Stimulated activated CD4-positive, alpha-beta T cell treated with anti-CD3 and anti-CD28 coated beads, Interleukin-2, amount 100 ng/mL, for 48 hours (primary cell): ENCODE measurements around the gene PBX3.

Source experiments
- DNase-seq, 2 donors: peaks; one replicate each; pipeline ENCODE4 v3.0.0-alpha.2; 2020

PBX3 gene

GRCh38 chr9:125878164-125878631, 131.0 kb downstream of the PBX3 start:
- DNase-seq = no peak

DNA sequence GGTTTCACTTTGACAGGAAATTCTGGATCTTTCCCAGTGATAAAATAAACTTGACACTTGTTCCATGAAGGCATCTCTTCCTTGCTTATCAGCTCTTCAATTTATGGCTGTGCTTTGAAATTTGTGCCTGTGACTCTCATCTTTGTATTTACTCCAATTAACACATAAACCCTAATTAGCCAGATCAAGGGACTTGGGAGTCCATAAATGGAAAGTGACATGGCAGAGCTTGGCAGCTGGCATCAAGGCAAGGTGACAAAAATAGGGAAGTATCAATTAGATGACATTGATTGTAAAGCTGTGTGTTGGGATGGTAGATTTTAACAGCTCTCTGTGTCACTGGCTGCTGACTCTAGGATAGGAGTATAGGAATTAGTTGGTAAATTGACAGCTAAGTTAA, 133.9 kb downstream of the PBX3 start:
- DNase-seq = no peak

DNA sequence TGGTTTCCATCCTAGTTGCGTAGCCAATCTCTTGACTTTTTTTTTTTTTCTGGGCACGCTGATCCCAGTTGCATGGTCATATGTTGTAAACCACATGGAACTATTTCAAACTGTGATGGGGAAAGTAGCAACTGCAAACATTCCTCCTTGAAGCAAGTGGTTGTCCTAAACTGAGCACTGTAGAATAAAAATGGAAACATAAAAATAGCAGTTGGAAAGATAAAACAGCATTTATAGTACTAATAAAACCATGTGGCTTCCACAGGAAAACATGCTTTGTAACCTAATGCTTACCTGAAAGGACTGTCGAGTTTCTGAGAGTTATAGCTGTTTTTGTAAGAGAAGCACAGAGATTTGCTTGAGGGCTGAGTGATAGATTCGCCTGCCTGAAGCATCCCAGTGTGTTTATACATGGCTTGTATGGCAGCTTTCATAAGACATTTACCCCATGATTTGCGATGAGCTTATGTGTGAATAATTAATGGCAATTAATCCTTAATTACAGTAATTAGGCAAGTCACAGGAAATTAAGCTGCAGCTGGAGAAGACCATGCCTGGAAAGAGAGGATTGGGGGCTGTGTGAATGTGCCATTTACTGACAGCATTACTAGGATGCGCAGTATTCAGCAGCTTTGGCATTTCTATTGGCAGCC, 136.5 kb downstream of the PBX3 start:
- DNase-seq = no peak

GRCh38 chr9:125884218-125884595, 137.0 kb downstream of the PBX3 start:
- DNase-seq = no peak

- no peak for DNase-seq
These were observed 138.3 kb downstream of the PBX3 start for GRCh38 chr9:125885405-125886034.

- no peak for DNase-seq
These were observed 139.2 kb downstream of the PBX3 start for GRCh38 chr9:125886365-125886764.

DNA sequence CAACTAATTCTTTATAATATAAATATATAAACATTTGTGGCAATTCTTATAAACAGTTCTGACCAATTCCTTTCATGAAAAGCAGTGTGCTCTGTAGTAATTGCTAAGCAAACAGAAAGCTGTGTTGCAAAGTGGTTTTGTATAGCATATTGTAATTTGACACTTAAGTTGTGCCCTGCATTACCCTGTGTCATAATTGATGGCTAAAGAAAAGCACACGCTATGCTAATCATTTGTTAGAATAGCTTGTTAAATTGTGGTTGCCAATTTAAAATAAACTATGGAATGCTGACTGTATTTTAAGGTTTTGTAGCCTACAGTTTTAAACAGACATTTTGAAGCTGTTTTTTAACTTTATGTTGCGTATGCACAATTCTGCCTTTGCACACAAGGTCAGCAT, 140.0 kb downstream of the PBX3 start:
- no peak for DNase-seq

DNA sequence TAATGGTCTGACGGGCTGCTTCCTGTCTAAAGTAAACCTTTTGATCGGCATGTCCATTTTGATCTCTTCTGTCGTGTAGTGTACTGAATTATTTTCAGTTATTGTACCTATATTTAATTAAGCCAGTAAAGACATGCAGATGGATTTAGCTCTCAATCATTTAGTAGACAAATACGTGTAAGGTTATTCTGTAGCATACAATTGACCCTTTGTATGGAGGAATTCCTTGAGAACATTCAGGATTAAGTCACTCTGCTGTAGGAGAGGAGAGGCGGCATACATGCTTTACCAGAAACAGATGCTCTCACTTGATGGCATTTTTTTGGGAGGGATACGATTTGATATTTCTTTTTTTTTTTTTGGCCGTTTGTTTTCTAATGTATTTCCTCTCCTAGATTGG, 141.0 kb downstream of the PBX3 start:
- no peak for DNase-seq

DNA sequence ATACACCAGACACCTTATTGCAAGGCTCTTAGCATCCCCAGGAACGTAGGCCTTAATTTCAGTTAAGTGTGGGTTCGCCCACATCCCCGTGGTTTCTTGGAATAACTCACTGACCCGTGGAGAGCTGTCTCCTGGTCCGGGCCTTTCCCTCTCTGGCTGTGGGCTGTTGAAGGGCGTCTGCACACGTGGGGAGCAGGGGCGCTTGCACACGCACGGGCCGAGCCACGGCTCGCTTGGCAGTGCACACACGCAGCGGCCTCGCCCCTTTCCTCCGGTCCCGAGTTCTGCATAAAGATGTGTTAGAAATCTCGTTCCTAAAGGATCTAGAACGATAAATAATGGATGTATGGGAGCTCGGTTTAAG, 141.9 kb downstream of the PBX3 start:
- peak in 1 of 2 donors; percentile 1 for DNase-seq

DNA sequence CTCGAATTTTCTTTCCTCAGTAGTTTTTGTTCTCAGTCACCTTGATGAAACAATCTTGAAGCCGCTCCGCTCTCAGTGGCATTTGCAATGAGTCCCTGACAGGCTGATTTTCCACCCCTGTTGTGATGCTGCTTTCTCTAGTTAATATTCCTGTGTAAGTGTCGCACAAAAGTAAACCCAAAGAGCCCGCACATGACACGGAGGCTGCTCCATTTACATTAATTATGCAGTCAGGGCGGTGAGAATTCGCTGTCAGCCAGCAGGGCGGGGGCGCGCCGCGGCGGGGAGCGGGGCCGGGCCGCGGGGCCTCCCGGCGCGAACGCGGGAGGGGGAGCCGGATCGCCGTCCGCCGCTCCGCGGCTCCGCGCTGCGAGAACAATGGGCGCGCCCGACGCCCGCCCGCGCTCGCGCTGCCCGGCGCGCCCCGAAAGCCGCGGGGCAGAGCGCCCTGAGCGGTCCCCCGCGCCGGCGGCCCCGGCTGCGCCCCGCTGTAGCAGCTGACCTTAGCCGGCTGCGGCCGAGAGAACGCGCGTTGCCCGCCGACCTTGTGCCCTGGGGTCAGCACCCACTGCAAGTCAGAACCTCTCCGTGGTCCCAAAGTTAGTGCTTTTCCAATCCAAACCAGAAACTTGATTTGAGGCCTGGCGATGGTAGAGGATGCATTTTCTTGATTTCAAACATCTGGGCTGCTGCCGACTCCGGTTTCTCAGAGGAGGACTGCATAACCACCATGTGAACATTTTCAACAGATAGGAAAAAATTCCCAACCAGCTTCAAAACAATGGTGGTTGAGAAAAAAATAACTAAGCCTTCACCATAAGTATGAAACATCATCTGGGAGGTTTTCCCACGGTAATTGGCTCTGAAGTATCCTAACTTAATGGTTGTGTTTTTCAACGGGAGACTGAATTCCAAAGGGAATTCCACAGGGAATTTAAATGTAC, 142.6 kb downstream of the PBX3 start:
- peak; percentile 5 to 24 for DNase-seq

DNA sequence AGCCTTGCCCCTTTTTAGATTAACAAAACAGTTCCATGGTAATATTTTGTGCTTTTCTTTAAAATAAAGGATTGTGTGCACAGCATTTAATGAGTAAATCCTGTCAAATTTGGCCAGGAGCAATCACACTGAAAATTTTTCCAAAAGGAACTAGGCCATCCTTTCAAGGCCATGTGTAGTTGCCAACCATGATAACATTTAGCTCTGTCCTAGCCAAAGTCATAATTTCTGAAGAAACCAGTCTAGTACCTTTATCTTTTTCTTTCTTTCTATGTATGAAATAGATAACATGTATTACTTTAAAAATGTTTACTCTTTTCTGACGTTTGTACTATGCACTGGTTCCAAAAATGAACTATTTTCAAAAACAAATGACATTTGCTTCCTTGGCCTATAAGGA, 143.7 kb downstream of the PBX3 start:
- no peak for DNase-seq

DNA sequence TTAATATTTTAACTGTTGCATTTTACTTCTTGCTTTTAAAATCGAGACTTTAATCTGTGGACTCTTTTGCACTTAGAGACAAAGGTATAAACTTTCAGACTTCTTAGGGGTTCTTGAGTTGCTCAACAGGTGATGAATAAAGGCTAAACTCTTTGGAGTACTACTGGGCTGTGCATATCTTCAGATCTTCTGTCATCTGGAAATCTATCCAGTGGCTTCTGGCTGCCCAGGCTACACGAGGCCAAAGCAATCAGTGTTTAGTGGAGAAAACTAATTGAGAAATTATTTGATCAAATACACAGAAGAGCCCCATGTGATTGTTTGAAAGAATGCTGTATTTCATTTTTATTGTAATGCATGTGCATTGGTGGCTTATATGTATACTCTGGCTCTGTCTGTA, 146.1 kb downstream of the PBX3 start:
- no peak for DNase-seq

DNA sequence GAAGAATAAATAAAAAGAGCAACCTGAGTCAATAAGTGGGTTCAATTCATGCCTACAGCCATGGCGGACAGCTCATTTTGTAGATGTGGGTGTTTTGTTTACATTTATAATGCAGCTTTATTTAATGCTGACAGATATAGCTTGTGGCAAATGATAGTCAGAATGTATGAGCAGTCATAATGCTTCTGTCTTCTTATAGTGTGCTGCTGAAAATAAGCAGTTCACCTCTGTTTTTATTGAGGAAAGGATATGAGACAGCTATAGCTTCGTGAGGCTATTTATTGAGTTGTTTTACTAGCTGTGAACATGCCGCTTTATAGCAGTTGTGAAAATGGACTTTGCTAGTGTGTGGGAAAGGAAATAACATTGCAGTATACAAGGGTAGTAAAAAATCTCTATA, 147.4 kb downstream of the PBX3 start:
- no peak for DNase-seq

GRCh38 chr9:125896404-125896803, 149.2 kb downstream of the PBX3 start:
- DNase-seq = no peak

GRCh38 chr9:125896964-125897363, 149.8 kb downstream of the PBX3 start:
- no peak for DNase-seq

GRCh38 chr9:125897481-125897880, 150.3 kb downstream of the PBX3 start:
- no peak for DNase-seq

GRCh38 chr9:125902214-125902613, 155.0 kb downstream of the PBX3 start:
- no peak for DNase-seq

DNA sequence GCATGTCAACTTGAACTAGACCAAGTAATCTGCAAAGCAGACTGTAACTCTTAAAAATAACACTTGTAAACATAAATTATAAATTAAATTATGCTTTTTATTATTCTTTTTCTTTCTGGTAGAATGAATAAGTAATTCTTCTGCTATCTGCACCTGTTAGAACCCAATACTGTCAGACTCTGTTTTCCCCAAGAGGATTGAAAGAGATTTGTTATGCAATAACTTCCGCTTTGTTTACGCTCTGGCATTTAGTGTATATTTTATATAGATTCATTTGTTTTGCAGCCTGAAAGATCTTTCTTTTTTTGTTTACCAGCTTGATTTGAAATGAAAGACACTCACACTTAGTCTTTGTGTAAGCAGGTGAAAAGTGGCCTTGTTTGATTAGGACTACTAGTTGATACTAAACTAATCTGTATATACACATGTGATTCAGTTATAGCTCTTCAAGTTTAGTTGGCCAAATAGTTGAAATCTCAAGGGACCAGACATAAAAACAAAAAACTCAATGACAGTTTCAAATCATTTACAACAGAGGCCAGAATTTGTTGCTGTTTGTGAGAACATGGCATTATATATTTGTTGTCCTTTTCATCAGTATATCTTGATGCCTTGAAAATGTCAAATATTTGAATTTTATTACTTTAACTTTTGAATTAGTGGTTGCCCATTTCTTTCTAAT, 155.8 kb downstream of the PBX3 start:
- no peak for DNase-seq

DNA sequence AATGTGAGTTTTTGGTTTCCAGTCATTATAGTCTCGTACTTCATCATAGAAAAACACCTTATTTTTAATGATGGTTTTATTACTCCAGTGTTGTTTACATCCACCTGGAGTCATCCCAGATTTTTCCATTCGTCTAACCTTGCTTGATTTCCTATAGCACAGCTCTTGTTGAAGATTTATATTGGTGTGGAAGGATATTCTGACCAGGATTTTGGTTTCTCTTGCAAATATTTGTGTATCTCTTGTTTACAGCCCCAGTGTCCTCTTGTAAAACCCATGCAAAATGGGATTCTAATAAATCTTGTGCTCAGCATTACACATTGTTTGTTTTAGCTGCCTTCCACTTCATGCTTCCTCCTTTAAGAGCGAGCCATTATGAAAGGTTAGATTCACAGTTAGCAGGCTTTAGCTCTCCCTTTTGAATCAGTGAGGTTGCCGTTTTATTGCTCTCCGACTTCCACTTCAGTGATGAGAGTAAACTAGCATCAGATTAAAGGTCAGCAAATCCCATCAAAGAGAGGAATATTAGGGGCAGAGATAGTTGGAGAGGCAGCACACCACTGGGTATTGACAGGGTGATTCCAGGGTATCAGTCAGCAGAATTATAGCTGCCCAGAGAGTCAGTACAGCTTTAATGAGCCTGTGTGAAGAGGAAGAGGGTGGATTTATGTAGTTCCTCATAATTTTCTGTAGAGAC, 157.1 kb downstream of the PBX3 start:
- DNase-seq = no peak

DNA sequence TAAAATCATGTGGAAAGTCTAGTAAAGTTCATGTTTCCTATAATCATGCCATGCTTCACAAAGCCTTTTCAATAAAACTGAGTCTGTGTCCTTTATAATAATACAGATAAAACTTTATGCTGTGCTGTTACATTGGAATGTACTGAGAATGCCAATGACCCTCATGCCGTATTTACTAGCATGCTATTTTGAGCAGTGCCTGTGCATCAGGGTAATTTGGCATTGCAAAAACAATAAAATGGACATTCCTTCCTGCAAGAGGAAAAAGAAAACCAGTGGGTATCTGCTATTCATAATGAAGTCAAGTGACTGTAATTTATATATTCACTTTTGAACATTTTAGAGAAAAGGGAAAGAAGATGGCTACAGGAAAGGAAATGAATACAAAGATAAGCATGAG, 159.0 kb downstream of the PBX3 start:
- no peak for DNase-seq

- no peak for DNase-seq
These were observed 159.7 kb downstream of the PBX3 start for GRCh38 chr9:125906893-125907292.

GRCh38 chr9:125908136-125908535, 161.0 kb downstream of the PBX3 start:
- DNase-seq = no peak

DNA sequence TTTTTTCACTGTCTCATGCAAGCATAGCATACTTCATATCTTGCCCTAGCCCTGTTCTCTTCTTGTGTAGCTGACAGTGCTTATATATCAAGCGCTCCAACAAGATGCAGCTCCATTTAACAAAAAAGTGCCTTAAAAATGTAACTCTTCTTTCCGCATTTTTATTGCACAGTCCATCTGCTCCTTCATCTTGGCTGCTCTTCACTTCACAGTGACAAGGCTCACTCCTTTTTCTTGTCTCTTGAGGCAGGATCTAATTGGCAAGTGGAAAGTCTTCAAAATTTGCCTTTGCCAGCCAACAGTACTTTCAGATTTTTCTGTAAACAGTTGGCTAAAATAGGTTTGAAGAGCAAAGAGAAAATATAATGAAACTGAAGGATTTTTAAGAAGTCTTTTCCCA, 161.8 kb downstream of the PBX3 start:
- no peak for DNase-seq
